NCI-H774 (cell line): ENCODE results near the gene SEC24A.
"Not testable (repeated sequence)": the region's sequence is repeated elsewhere in the genome, so short reads cannot be mapped to it uniquely, and the experiment has no call there.

Experiments
- DNase-seq: peaks from one replicate; lab custom pipeline; 2025; lab: John Stamatoyannopoulos, UW

Gene SEC24A

DNA sequence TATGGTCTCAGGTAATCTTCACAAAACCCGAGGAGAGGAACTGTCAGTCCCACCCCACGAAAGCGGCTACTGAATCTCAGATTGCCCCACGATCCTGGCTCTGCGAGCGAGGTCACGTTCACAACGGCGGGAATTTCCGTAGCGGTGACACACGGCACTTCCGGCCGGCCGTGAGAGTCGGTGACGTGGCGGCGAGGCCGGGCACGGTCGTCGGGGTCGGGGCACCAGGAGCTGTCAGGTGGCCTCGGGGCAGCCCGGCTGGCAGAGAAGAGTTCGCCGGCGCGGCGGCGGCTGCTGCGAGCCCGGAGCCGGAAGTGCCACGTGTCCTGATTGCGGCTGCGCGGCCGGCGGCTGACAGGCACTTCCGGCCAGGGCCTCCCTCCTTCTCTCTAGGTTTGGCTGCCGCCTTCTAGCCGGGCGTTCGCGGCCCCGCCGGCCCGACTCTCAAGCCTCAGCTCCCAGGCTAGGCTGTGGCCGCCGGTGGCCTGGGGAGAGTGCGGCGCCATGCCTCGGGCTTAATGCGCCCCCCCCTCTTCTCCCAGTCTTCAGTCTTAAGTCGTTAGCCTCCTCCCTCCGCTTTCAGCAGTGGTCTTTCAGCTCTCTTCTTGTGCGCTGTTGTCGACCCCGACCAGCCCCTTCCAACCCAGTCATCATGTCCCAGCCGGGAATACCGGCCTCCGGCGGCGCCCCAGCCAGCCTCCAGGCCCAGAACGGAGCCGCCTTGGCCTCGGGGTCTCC lies at the start of gene SEC24A:
Gene SEC24A (plus strand): TSS at position 361 of the 738 bp plus-strand sequence. CDS start 292 bp downstream, at position 653.
- DNase-seq = peak; percentile 86

GRCh38 chr5:134599820-134600219 lies 48.8 kb upstream of the SEC24A start:
- DNase-seq = not testable (repeated sequence)

DNA sequence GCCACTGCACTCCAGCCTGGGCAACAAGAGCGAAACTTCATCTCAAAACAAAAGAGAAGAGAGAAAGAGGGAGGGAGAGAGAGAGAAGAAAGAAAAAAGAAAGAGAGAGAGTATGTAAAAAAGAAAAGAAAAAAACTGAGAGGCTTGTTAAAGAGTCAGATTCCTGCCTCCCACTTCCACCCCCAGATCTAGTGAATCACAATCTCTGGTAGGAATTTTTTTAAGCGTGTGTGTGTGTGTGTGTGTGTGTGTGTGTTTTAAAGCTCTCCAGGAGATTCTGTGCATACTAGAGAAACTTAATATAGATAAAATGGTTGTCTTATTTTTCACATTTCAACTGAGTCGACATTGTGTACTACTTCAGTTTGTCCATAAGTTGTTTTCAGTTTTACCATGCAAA lies 48.0 kb upstream of the SEC24A start:
- no peak for DNase-seq

DNA sequence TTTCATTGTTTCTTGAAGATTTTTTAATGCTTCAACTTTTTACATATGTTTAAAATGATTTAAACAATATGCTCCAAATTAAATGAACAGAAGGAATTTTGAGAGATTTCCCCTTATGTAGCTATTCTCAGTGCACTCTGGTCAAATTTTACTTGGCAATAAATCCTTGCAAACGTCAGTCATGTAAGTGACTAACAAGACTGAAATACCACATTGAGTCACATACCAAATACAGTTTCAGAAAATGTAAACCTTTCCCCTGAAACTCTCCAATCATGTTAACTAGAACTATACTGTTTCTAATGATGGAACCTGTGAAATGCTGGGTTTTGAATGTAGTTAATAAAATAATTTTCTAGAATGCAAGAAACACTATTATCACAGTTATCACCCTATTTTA lies 45.5 kb upstream of the SEC24A start:
- DNase-seq = no peak

DNA sequence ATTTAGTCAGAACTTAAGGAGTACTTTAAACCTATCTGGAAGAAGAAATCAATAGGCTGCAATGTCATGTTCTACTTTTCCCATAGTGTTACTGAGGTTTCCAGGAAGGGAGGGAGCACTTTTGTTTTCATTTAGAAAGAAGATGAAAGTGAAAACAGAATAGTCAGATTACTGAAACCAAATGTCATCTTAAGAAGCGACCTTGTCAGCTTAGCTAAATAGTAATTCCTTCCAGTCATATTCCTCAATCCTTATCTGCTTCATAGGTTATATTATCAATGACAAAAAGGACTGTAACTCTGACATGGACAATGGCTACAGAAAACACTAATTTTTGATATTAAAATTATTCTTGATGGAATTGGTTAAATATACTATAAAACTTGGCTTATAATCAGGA lies 43.7 kb upstream of the SEC24A start:
- DNase-seq = no peak

DNA sequence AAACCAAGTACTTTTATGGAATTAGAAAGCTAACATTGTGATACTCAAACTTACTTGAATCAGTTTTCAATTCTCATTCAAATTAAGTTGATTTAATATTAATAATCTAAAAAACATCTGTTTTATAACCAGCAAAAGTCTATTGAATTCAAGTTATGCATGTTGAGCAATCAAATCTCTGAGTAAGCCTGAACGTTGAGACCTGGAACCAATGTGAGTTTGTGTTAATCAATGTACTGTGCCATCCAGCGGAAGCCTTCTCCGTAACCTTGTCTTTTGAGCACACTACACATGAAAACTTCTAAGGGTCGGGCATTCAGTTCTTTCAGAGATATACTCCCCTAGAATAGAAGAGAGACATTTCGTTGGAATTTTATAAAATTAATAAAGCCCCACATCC lies 41.9 kb upstream of the SEC24A start:
- no peak for DNase-seq

DNA sequence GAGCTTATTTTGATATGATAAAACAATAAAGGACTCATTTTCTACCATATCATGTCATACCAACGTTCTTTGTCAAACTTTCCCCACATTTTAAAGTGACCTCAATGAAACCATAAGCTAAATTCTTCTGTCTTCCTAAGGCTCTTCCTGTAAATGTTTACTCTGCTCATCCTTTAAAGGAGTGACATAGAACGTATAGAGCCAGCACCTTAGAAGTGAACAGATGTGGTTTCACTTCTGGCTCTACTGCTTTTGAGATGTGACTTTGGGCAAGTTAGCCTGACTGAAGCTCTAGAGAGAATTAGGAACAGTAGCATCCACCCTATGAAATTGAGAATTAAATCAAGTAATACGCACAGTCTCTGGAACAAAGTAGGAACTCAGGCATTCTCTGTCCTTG lies 40.0 kb upstream of the SEC24A start:
- DNase-seq = no peak

GRCh38 chr5:134609232-134609851 lies 39.2 kb upstream of the SEC24A start:
- no peak for DNase-seq

- DNase-seq = no peak
Observed at GRCh38 chr5:134610725-134611124, 37.9 kb upstream of the SEC24A start.

- no peak for DNase-seq
Observed at GRCh38 chr5:134611515-134611914, 37.1 kb upstream of the SEC24A start.

DNA sequence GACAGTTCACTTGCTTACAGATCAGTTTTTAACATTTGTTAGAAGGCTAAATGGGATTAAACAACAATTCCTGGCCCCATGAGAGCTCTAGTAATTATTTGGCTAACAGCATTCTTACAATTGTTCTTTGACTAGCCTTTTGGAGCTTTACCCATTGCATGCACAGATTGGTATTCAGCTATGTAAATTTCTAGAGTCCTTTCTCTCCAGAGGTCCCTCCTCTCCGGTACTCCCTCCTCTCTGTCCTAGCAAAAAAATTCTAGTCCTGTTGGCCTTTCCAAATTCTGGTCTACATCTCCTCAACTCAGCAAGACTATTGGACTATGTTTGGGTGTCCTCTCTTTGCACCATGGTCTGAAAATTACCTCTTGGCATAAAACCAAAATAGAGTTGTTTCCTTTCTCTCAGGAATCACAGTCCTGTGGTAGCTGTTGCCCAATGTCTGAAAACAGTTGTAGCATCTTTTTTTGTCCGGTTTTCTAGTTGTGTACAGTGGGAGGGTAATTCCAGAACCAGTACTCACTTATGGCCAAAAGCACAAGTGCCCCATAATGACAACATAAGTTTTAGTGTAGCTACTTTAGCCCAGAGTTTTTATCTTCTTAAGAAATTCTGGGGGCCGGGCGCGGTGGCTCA lies 34.0 kb upstream of the SEC24A start:
- DNase-seq = no peak

DNA sequence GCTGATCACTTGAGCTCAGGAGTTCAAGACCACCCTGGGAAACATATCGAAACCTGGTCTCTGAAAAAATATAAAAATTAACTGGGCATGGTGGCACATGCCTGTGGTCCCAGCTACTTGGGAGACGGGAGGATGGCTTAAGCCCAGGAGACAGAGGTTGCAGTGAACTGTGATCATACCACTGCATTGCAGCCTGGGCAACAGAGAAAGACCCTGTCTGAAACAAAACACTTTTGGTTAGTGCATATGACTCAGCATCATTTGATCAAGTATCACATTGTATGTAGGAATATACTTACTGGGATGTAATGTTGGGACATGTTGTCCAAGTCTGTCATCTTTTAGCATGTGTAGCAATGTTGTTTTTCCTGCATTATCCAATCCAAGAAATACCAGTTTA lies 28.0 kb upstream of the SEC24A start:
- no peak for DNase-seq

GRCh38 chr5:134625559-134625958 lies 23.0 kb upstream of the SEC24A start:
- DNase-seq = no peak

DNA sequence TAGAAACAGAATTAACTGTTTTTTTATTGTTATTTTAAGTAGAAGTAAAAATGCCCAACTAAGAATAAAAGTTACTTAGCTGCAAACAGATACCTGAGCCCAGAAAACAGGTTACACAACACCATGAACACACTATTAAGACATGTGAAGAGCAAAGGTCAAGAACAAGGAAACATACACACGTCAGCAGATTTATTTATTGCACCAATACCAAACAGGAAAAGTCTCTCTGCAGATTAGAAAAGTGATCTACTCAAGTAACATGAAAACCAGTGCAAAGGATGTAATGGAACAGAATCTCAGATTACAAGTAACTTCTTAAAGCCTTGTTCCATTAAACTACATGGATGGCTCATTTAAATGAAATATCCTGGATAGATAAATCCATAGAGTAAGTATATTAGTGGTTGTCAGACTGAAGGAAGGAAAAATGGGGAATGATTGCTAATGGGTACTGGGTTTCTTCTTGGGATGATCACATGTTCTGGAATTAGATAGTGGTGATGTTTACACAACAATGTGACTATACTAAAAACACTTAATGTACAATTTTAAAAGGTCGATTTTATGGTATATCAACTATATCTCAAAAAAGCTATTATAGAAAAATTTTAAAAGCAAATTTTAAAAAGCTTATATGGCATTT lies 22.1 kb upstream of the SEC24A start:
- no peak for DNase-seq

DNA sequence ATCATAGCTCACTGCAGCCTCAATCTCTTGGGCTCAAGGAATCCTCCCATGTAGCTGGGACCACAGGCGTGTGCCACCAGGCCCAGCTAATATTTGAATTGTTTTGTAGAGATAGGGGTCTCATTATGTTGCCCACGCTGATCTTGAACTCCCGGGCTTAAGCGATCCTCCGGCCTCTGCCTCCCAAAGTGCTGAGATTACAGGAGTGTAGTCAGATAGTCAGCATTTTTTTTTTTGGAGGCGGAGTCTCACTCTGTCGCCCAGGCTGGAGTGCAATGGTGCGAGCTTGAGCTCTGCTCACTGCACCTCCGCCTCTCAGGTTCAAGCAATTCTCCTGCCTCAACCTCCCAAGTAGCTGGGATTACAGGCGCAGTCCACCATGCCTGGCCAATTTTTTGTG lies 14.4 kb upstream of the SEC24A start:
- no peak for DNase-seq

DNA sequence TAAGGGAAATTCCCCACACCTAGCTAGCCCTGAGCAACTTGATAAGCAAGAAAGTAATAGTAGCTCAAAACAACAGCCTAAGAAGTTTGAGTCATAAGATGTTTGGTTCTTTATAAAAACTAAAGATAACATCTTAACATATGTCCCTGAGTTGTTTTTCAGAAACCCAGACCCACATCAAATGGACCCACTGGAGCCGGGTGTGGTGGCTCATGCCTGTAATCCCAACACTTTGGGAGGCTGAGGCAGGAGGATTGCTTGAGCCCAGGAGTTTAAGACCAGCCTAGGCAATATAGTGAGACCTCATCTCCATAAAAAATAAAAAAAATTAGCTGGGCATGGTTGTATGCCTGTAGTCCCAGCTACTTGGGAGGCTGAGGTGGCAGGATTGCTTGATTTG lies 13.2 kb upstream of the SEC24A start:
- not testable (repeated sequence) for DNase-seq

GRCh38 chr5:134637116-134637721 lies 11.4 kb upstream of the SEC24A start:
- no peak for DNase-seq

- no peak for DNase-seq
Observed at GRCh38 chr5:134638760-134639201, 9.8 kb upstream of the SEC24A start.

GRCh38 chr5:134642931-134643530 lies 5.6 kb upstream of the SEC24A start:
- no peak for DNase-seq

GRCh38 chr5:134647750-134648424 lies 698 bp upstream of the SEC24A start:
- no peak for DNase-seq

DNA sequence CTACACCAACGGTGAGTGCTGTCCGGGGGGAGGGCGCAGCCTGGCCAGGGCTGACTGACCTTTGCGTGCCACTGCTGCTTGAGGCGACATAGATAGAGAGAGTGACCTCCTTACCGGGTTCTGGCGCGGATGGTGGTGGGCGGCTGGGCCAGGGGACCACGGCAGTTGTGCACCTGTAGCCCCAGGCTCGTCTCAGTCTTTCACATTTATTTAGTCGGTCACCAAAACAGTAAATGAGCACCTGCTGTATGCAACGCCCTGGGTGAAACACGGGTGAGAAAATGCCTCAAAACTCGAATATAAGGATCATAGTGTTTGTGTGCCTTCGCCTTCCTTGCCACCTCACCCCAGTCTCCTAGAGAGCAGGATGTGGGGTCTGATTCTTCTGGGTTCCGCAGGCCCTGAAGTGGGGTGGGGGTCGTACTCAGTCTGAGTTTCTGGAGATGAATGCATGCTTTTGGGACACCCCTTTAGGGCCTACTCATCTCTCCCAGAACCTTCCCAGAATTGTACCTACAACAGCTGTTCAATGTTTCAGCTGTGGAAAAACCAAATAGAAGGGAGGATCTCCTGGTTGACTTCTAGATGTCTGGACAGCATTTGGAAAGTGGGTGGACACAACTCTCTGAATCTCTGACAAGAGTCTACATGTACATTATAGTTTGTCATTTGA lies 714 bp downstream of the SEC24A start:
- no peak for DNase-seq
